ENCODE data around the gene TRIM4. TPM values are rescaled to one million over a fixed set of nuclear protein-coding genes. Genes with fewer than 3 reads are reported as not detected.
A peak's percentile ranks its signal among the peaks of the same experiment; 100 is the strongest.
"Not testable (repeated sequence)": the region's sequence is repeated elsewhere in the genome, so short reads cannot be mapped to it uniquely, and the experiment has no call there.

Gene TRIM4
- 32.1 TPM for total RNA-seq

DNA sequence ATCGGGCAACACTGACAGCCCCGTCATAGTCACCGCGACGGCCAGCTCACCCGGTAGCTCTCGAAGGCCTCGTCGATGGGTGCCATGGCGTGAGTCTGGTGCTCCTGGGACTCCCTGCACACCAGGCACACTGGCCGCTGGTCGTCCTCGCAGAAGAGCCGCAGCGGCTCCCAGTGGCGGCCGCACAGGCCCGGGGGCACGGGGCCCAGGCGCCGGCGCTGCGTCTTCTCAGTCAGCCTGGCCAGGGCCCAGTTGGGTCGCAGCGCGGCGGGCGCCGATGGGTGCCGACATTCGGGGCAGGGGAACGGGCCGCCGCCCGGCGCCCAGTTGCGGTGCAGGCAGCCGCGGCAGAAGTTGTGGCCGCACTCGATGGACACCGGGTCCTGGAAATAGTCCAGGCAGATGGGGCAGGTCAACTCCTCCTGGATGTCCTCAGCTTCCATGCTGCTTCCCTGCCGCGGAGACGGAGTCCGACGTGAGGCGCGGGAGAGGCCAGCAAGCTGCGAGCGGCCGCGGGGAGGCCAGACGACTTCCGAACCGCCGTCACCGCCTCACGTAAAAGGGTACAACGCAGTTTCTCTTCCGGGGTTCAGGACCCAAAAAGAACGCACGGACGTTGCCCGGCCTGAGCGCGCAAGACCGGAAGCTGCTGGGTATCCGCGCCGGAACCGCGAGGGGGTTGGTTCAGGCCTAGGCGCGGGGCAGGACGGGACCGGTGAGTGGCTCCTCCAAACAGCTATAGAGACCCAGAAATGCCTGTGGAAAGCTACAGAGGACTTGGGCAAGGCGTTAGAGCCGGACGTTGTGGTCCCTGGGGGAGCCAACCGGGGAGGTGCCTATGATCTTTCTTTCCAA, at the start of gene TRIM4:
TSS of gene TRIM4 (minus strand) at position 572 of the 855 bp plus-strand sequence. CDS start at position 443, 129 bp downstream.
- intact Hi-C loops (cut with DNase I) = no loop called here
- DNase-seq (ENCODE audit: low spot score) (peak; percentile 93), ATAC-seq (peak; percentile 99)

DNA sequence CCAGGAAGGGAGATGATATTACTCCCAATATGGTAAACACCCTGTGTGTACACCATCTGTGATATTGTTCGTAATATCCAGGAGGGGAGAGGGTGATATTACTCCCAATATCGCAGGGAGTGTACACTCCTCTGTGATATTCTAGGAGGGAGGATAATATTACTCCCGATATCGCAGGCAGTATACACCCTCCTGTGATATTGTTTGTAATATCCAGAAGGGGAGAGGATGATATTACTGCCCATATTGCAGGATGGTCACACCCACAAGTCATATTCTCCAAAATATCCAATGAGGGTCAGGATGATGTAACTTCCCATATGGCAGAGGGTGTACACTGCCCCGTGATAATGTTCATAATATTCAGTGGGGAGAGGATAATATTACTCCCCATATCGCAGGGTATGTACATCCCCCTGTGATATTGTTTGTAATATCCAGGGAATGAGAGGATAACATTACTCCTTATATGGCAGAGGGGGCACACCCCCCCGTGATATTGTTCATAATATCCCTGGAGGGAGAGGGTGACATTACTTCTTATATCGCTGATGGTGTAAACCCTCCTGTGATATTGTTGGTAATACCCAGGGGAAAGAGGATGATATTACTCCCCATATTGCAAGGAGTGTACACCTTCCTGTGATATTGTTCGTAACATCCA, 39.4 kb upstream of the TRIM4 start:
- intact Hi-C loops (cut with DNase I) = no loop called here
- DNase-seq (ENCODE audit: low spot score) = no peak
- no peak for ATAC-seq

DNA sequence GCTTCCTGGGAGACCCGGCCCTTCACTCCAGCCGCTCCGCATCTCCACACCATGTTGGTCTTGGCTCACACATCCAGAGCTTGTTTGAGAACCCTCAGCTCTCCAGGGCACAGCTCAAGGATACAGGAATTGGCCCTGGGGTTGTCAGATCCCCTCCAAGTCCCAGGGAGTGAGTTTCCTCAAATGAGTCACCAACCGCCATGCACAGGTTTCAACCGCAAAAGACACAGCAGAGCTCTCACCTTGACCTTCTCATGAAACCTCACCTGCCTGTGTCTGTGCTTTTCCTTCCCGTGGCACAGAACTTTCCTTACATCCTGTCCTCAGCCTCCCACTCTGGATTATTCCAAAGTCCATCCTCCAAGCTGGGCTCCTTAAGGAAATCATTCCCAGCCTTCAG, 35.9 kb upstream of the TRIM4 start:
- DNase-seq (ENCODE audit: low spot score) = no peak
- intact Hi-C loops (cut with DNase I) = no loop called here
- no peak for ATAC-seq

GRCh38 chr7:99954643-99955042, 35.3 kb upstream of the TRIM4 start:
- intact Hi-C loops (cut with DNase I); DNase-seq (ENCODE audit: low spot score); ATAC-seq: not testable (repeated sequence)

- peak; percentile 61 for ATAC-seq
- no peak for DNase-seq (ENCODE audit: low spot score)
- intact Hi-C loops (cut with DNase I) = no loop called here
Observed at GRCh38 chr7:99953649-99954048, 34.3 kb upstream of the TRIM4 start.

GRCh38 chr7:99952649-99953048, 33.3 kb upstream of the TRIM4 start:
- ATAC-seq; DNase-seq (ENCODE audit: low spot score); intact Hi-C loops (cut with DNase I): not testable (repeated sequence)

DNA sequence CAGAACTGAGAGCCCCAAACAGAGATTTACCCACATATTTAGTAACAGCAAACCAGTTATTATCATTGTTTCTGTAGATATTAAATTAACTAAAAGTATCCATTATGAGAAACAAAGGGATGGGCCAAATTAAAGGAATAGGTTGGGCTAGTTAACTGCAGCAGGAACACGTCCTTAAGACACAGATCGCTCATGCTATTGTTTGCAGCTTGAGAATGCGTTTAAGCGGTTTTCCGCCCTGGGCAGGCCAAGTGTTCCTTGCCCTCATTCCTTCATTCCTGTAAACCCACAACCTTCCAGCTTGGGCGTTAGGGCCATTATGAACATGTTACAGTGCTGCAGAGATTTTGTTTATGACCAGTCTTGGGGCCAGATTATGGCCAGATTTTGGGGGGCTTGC, 31.5 kb upstream of the TRIM4 start:
- intact Hi-C loops (cut with DNase I); ATAC-seq; DNase-seq (ENCODE audit: low spot score): not testable (repeated sequence)

- ATAC-seq (no peak), DNase-seq (ENCODE audit: low spot score) (no peak)
- intact Hi-C loops (cut with DNase I) = no loop called here
Observed at GRCh38 chr7:99949645-99950228, 30.4 kb upstream of the TRIM4 start.

DNA sequence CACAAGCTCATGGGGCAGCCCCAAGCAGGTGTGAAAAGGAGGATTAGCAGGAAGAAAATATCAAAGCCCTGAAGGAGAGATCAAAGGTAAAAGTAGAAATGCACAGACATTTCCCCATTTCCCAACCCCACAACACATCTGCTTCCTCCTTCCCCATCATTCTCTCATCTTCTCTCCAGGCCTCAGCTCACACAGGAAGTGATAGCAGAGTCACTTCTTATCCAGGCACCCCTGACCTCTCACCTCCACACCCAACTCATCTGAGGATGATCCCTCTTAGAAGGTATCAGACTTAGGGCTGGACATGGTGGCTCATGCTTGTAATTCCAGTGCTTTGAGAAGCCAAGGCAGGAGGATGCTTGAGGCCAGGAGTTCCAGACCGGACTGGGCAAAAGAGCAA, 28.3 kb upstream of the TRIM4 start:
- DNase-seq (ENCODE audit: low spot score) = no peak
- intact Hi-C loops (cut with DNase I) = no loop called here
- no peak for ATAC-seq

GRCh38 chr7:99944497-99945070, 25.3 kb upstream of the TRIM4 start:
- DNase-seq (ENCODE audit: low spot score) (no peak), ATAC-seq (no peak)
- intact Hi-C loops (cut with DNase I) = no loop called here

DNA sequence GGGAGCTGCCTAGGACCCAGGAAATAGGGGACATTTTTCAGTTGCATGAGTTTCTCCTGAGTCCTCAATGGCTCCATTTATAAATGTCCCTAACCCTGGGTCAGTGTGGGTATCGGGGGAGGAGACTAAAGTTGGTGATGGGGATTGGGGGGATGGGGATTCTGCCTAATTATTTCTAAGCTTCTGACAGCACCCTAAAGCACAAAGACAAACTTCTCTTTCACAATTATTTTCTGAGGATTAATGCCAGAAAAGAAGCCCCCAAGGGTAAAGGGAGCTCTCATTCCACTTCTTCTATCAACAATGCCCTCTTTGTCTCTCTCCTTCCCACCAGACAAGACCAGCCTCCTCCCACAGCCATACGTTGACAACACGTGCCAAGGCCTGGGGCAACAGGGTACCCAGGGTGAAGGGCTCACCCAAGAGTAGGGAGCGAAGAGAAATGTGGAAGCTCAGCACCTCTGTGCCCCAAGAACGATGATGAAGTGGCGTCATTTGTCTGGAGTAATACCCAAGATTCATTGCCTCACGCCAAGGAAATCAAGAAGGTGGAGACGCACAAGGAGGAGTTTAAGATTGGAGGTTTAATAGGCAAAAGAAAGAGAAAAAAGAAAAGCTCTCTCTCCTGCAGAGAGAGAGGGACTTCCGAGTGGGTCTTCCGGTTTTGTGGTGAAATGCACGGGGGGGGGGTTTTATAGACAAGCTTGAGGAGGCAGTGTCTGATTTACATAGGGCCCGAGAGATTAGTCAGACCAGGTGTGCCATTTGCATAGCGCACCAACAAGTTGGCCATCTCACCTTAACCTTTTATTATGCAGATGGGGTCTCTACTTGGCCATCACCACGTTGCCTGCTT, 24.5 kb upstream of the TRIM4 start:
- peak; percentile 74 for ATAC-seq
- intact Hi-C loops (cut with DNase I) = no loop called here
- no peak for DNase-seq (ENCODE audit: low spot score)

DNA sequence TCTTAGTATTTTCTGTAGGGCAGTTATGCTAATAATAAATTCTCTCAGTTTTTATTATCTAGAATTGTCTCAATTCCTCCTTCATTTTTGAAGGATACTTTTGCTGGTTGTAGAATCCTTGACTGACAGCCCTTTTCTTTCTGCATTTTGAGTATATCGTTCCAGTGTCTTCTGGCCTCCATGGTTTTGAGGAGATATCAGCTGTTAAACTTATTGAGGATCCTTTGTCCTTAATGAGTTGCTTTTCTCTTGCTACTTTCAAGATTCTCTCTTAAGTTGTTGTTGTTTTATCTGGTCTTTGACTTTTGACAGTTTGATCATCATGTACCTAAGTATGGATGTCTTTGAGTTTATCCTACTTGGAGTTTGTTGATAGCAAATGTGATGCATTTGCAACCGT, 19.0 kb upstream of the TRIM4 start:
- no peak for DNase-seq (ENCODE audit: low spot score)
- intact Hi-C loops (cut with DNase I) = no loop called here
- ATAC-seq = no peak

GRCh38 chr7:99935009-99935408, 15.7 kb upstream of the TRIM4 start:
- DNase-seq (ENCODE audit: low spot score); intact Hi-C loops (cut with DNase I); ATAC-seq: not testable (repeated sequence)

GRCh38 chr7:99930376-99930775, 11.0 kb upstream of the TRIM4 start:
- DNase-seq (ENCODE audit: low spot score) = no peak
- ATAC-seq = no peak
- intact Hi-C loops (cut with DNase I) = no loop called here

DNA sequence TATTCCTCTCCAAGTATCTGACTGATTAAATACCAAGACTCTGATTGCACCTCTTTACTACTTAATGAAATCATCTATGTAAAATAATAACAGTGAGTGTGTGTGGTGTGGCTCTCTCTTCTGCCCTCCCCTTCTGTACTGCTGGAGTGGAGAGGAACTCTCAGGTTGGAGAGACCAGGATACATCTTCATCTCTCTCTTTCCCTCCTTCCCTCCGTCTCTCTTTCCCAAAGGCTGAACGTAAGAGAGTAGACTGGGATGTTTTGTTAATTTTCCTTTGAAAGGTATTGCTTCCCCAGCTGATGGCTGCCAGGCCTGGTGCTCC, 10.4 kb upstream of the TRIM4 start:
- DNase-seq (ENCODE audit: low spot score) (no peak), ATAC-seq (no peak)
- intact Hi-C loops (cut with DNase I) = no loop called here

GRCh38 chr7:99928994-99929729, 9.8 kb upstream of the TRIM4 start, which contains the start of gene GJC3:
Gene GJC3 (minus strand): TSS chr7:99929620. CDS start chr7:99929620, 0 bp downstream.
- intact Hi-C loops (cut with DNase I) = no loop called here
- peak; percentile 76 for ATAC-seq
- peak; percentile 63 for DNase-seq (ENCODE audit: low spot score)

- no peak for ATAC-seq
- intact Hi-C loops (cut with DNase I) = no loop called here
- no peak for DNase-seq (ENCODE audit: low spot score)
Observed at GRCh38 chr7:99928188-99928587, 8.9 kb upstream of the TRIM4 start.

DNA sequence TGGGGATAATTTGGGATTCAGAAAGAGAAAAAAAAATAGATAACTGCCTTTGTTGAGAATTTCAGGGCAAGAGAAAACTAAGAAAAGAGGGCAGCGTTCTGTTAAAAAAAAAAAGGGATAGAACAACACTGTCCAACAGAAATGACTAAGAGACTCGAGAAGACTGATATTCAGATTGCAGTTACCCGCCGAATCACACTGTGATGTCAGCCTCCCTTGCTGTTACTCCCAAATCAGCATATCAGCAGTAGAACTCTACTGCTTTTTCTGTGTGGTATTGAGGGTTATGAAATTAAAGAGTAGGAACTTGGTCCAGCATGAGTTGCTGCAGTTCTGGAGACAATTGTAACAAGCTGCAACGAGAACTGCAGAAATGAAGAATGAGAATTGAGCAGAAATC, 8.2 kb upstream of the TRIM4 start:
- ATAC-seq (no peak), DNase-seq (ENCODE audit: low spot score) (no peak)
- intact Hi-C loops (cut with DNase I) = no loop called here

Measured in sciatic nerve (tissue), 2 donors.